Mesothelial cell of epicardium (in vitro differentiated cells): ENCODE measurements around the gene CCDC102B. TPM values are rescaled to one million over a fixed set of nuclear protein-coding genes. Genes with fewer than 3 reads are reported as not detected.

Source experiments
- DNase-seq, 2 experiments: peaks; one replicate each; pipeline ENCODE4 v3.0.0; 2021; ENCODE audit warnings: low spot score in 2 of 2; ENCODE audit not compliant: unreplicated experiment in 2 of 2
- H3K27ac Mint-ChIP-seq: 2 replicates; pipeline ENCODE4 v1.8.0; 2021; ENCODE audit warnings: mixed read lengths
- H3K27me3 Mint-ChIP-seq: 2 replicates; pipeline ENCODE4 v1.8.0; 2021; ENCODE audit warnings: low read depth, mixed read lengths
- H3K36me3 Mint-ChIP-seq: 2 replicates; pipeline ENCODE4 v1.8.0; 2021; ENCODE audit warnings: mixed read lengths
- H3K4me1 Mint-ChIP-seq: 2 replicates; pipeline ENCODE4 v1.8.0; 2021; ENCODE audit warnings: mixed read lengths
- H3K4me3 Mint-ChIP-seq: 2 replicates; pipeline ENCODE4 v1.8.0; 2021; ENCODE audit warnings: mild to moderate bottlenecking, moderate library complexity, mixed read lengths
- H3K9me3 Mint-ChIP-seq: 2 replicates; pipeline ENCODE4 v1.8.0; 2021; ENCODE audit warnings: mixed read lengths
- total RNA-seq: library from RNA; stranded (reverse); gene quantifications from 3 replicates; pipeline ENCODE4 v1.2.1, GENCODE V29; 2021
- TF ChIP-seq, protein P1 (sequence below): fragments of 200-600 bp; sonication (generic); IDR thresholded peaks from one replicate; pipeline ENCODE4 v1.5.0; 2021; ENCODE audit warnings: antibody characterized with exemption; ENCODE audit not compliant: unreplicated experiment

Gene CCDC102B
- total RNA-seq, 1 donor from 2014 or later, result 5.3 TPM

DNA sequence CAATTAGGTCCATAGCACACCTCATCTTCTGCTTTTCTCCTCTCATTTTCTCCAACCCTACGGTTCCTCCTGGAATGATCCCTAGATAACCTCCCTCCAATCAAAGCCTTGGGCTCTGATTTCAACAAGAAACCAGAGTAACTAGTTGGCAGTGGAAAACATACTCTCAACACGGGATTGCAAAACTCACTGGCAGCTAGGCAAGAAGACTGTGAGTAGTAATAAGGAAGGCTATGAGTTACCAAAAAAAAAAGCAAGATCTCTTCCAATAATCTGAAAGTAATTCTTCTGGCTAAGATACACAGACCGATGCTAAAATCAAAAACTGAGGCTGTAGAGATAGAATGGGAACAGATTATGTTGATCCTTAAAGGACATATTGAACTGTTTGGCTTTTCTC is 28.4 kb upstream of the CCDC102B start:
- H3K27me3 Mint-ChIP-seq, result no peaks in the 10 kb centered on the region
- H3K4me3 Mint-ChIP-seq, result no peak overlapping the region
- no peak overlapping the region for H3K27ac Mint-ChIP-seq
- peaks cover 9% of the 10 kb centered on the region for H3K9me3 Mint-ChIP-seq
- H3K4me1 Mint-ChIP-seq, result no peaks in the 10 kb centered on the region
- TF ChIP-seq, protein P1, sequence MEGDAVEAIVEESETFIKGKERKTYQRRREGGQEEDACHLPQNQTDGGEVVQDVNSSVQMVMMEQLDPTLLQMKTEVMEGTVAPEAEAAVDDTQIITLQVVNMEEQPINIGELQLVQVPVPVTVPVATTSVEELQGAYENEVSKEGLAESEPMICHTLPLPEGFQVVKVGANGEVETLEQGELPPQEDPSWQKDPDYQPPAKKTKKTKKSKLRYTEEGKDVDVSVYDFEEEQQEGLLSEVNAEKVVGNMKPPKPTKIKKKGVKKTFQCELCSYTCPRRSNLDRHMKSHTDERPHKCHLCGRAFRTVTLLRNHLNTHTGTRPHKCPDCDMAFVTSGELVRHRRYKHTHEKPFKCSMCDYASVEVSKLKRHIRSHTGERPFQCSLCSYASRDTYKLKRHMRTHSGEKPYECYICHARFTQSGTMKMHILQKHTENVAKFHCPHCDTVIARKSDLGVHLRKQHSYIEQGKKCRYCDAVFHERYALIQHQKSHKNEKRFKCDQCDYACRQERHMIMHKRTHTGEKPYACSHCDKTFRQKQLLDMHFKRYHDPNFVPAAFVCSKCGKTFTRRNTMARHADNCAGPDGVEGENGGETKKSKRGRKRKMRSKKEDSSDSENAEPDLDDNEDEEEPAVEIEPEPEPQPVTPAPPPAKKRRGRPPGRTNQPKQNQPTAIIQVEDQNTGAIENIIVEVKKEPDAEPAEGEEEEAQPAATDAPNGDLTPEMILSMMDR, result no peak
- no peaks in the 10 kb centered on the region for H3K36me3 Mint-ChIP-seq
- DNase-seq, result no peak

DNA sequence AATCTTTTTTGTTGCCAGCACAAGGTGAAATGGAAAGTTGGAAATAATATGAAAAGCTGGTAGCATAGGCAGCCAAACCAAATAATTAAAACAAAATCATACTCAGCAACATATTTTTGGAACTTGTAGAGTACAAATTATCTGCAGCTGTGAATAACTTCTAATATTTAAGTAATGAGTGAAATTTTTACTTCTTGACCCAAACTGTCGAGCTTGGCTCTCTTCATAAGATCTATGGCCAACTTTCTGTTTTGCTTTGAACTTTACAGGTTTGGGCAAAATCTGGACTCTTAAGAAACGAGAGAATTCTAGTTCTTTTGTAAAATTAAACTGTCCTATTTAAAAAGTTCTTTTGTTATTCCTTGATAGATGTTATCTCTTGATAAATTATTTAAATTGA is 25.6 kb upstream of the CCDC102B start:
- no peak for DNase-seq
- Mint-ChIP-seq H3K4me1 (no peaks in the 10 kb centered on the region), H3K9me3 (peaks cover 14% of the 10 kb centered on the region), H3K27me3 (no peaks in the 10 kb centered on the region), H3K36me3 (no peaks in the 10 kb centered on the region), H3K4me3 (no peak overlapping the region), H3K27ac (no peak overlapping the region)
- TF ChIP-seq, protein P1, result no peak

DNA sequence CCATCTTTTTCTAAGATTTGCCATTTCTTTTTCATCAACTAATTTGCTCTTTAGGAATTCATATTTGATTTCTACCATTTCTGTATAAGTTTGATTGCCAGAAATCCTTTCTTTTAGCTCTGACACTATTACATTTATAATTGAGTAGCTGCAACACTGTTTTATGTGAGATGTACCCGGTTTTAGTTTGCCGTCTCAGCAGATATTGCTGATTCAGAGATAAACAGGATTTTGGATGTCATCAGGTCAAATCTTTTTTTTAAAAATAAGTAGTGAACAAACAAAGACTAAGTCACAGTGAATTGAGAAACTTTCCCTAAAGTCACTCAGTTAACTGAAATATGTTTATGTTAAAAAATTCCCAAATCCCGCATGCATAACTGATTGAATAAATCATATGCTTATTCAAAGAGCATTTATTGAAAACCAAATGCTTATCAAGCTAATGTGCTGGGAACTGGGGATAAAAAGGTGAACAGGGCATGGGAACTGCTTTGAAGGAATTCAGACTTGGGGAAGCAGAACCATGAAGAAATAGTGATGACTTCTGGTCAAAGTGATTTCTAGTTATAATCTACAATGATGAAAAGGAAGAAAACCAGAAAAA is 19.5 kb upstream of the CCDC102B start:
- H3K36me3 Mint-ChIP-seq, result no peaks in the 10 kb centered on the region
- H3K9me3 Mint-ChIP-seq, result peaks cover 5% of the 10 kb centered on the region
- no peak overlapping the region for H3K4me3 Mint-ChIP-seq
- peaks cover 2% of the 10 kb centered on the region for H3K4me1 Mint-ChIP-seq
- no peaks in the 10 kb centered on the region for H3K27me3 Mint-ChIP-seq
- H3K27ac Mint-ChIP-seq, result no peak overlapping the region
- DNase-seq, result no peak
- TF ChIP-seq, protein P1, result no peak

DNA sequence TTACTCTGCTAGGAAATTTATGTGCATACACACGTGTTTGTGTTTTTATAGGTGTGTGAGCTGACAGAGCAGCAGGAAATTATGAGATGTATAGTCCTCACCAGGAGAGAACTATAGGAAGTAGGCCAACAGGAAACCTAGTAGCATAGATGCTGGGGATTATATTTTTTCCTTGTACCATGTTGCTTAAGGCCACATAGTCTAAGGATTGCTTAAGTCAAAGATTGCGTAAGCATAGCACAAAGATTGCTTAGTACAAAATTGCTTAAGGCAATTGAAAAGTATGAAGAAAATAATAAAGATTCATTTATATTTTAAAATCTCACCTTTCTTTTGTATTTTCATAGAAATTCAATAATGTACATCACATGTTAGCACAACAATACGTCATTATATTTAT is 18.7 kb upstream of the CCDC102B start:
- Mint-ChIP-seq H3K36me3 (no peaks in the 10 kb centered on the region), H3K4me3 (no peak overlapping the region), H3K4me1 (peaks cover 2% of the 10 kb centered on the region), H3K9me3 (peaks cover 5% of the 10 kb centered on the region), H3K27me3 (no peaks in the 10 kb centered on the region), H3K27ac (no peak overlapping the region)
- TF ChIP-seq, protein P1, result no peak
- no peak for DNase-seq

DNA sequence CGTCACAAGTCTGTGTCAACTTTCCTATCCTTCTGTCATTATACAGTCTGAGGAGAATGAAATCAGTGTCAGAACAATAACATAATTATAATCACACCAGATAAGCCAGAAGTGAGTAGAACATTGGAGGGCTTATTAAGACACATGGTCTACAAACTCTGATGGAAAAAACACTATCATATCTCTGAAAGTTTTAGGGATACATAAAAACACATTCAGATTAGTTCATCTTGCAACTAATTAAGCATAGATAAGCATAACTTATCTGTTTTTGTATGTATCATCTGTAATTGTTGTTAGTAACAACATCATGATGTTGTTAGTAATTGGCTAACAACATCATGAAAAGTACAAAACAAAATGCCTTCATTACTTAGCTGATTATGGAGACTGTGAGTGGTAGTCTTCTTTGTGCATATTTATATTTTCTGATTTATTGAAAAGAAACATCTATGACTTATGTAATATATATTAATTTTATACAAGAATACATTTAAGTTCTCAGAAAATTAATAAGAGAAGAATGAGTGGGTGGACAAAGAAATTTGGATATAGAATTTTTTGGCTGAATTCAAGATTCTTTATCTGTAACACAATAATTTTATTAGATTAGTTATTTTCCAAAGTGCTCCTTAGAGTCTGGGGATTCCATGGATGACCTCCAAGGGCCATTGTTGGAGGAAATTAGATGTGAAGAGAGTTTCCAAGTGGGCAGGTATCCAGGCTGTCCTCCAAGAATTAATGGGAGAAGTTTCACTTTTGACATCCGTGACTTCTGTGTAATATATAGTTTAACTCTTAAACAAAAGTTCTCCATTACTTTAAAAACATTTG is 16.9 kb upstream of the CCDC102B start:
- DNase-seq, result no peak
- Mint-ChIP-seq H3K9me3 (peaks cover 5% of the 10 kb centered on the region), H3K36me3 (no peaks in the 10 kb centered on the region), H3K4me3 (no peak overlapping the region), H3K27me3 (no peaks in the 10 kb centered on the region), H3K4me1 (peaks cover 2% of the 10 kb centered on the region), H3K27ac (no peak overlapping the region)
- TF ChIP-seq, protein P1, result no peak
